GM19438 (cell line): ENCODE data around the gene ZFP69B.
"Not testable (repeated sequence)": the region's sequence is repeated elsewhere in the genome, so short reads cannot be mapped to it uniquely, and the experiment has no call there.

ENCODE experiments used
- ATAC-seq: cut with Tn5 transposase; IDR thresholded peaks from one replicate; pipeline ENCODE4 v1.9.1; 2021; ENCODE audit warnings: low read depth; ENCODE audit not compliant: unreplicated experiment

Gene ZFP69B

DNA sequence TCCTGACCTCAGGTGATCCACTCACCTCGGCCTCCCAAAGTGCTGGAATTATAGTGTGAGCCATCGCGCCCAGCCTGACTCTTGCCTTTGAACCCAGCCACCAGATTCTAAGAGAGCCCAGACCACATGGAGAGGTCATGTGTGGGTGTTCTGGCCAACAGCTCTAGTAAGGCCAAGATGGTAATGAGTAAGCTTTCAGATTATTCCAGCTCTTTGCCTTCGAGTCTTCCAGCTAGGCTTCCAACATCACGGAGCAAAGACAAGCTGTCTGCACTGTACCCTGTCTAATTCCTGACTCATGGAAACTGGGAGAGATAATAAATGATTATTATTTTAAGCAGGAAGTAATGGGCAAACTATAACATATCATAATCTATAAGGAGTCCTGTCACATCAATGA lies 14.8 kb upstream of the ZFP69B start:
- ATAC-seq, result no peak

DNA sequence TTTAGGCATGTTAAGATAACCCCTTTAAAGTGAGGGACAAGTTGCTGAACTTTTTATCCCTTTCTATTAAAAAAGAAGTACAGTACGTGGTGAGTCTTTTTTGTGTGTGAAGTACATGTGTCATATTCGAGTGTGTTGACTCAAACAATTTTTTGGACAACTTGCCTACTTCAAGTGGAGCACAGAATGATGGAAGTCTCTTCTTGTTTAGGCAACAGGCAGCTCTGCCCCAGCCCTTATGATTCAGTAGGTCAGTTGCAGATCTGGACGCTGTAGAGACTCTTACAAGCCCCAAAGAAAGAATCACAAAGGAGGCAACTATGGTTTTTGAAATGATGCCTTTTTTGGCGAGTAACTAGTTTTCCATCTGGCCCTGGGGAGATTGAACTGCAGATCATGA lies 14.4 kb upstream of the ZFP69B start:
- ATAC-seq, result no peak

DNA sequence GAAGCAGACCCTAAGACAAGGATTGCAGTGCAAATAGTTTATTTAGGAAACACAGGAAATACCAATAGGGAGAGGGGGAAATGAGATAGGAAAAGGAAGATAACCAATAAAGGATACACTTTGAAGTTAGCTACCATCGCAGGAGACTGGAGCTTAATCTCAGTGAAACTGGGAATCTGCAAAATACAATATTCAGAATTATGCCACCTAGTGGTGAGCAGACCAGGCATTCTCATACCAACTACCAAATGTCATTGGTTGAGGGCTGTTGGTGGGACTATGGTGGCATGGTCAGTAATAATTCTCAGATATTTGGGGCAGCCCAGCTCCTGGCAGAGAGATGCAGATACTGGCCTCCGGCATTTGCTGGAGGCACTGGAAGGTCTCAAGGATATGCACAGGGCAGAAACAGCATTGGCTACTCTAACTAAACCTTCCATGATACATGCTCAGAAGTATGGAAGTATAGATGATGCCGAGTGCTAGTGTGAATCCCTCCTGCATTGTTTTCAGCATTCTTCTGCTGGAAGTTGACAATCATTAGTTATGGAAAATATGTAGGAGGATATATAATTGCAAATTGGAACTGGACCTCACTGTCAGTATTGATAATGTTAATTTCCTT lies 11.8 kb upstream of the ZFP69B start:
- ATAC-seq, result no peak

DNA sequence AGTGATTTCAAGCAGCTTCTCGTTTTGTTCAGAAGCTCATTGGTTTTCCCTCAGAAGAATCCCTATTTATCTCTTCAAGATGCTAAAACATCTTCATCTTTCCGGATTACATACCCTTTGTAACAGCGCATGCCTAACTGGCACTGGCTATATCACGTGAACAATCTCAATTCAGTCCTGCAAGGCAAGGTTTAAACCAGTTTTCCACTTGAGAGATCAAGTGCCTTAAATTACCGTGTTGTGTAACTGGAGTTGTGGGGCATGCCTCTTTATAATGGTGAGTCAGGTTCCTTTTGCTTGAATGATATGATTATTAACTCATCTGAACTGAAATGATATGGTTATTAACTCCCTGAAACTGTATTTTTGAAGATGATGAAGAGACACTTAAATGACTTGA lies 11.0 kb upstream of the ZFP69B start:
- ATAC-seq, result no peak

DNA sequence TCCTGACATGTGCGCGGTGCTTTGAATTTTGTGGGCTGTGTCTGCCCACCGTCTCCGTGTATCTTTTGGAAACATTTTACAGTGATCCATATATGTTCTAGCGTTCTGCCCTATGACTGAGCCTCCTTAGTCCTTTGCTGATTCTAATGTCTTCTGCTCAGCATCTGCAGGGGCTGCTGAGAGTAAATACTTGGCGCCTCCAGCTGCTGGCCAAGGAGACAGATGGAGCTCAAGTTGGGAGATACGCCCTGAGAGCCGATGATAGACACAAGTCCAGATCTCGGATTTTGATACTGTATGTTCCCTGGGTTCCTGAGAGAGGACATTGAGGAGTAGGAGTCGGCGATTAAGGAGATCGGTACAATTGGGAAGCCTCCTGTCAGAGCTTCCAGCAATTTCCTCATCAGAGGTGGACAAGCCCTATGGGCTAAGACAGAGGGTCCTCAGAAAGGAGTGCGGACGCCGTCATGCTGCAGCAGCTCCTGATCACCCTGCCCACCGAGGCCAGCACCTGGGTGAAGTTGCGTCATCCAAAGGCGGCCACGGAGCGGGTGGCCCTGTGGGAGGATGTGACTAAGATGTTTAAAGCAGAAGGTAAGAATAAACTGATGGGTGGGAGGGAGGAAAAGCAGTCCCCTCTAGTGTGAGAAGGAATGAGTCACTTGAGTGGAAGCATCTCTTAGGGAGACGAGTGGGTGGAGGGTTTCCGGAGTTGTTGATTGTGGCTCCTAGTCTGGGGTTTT lies 390 bp downstream of the ZFP69B start:
- peak; percentile 33 for ATAC-seq

DNA sequence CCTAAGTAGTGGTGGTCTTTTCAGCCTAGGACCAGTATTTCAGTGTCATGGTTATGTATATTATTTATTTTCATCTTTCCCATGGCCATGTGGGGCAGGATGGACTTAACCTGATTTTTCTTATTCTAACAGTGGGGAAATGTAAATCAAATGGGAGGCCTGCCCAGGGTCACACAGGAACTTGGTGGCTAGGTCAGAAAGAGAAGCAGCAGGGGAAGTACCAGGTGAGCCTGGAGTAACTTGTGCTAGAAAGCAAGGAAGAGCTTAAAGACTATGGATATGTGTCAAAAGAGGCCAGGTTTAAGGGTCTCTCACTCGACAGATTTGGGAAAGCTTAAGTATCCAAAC lies 936 bp downstream of the ZFP69B start:
- no peak for ATAC-seq

DNA sequence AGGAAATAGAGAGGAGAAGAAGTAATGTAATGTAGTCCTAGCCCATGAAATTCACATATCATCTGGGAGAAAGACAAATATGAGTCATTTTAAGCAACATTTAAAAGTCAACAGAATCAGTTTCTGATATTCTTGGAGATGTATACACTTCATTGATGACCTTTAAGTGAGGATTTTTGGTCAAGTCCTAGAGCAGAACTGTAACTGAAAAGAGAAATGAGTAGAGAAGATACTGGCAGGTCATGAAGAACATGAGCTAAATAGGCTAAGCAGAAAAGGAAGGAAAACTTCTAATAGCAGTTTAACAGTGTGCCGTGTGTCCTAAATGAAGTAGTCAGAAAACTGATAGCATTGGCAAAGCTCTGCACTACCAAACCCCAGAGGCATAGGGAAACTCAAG lies 4.6 kb downstream of the ZFP69B start:
- no peak for ATAC-seq

DNA sequence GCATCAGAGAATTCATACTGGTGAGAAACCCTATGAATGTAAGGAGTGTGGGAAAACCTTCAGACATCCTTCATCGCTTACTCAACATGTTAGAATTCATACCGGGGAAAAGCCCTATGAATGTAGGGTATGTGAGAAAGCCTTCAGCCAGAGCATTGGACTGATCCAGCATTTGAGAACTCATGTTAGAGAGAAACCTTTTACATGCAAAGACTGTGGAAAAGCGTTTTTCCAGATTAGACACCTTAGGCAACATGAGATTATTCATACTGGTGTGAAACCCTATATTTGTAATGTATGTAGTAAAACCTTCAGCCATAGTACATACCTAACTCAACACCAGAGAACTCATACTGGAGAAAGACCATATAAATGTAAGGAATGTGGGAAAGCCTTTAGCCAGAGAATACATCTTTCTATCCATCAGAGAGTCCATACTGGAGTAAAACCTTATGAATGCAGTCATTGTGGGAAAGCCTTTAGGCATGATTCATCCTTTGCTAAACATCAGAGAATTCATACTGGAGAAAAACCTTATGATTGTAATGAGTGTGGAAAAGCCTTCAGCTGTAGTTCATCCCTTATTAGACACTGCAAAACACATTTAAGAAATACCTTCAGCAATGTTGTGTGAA lies 12.8 kb downstream of the ZFP69B start:
- no peak for ATAC-seq

DNA sequence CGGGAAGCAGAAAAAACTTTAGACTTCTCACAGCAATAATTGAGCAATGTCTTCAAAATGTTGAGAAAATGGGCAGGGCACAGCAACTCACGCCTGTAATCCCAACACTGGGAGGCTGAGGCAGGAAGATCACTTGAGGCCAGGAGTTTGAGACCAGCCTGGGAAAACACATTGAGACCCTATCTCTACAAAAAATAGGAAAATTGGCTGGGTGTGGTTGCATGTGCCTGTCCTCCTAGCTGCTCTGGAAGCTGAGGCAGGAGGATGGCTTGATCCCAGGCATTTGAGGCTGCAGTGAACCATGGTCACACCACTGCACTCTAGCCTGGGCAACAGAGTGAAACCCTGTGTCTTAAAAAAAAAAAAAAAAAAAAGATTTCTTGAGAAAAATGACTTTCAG lies 19.1 kb downstream of the ZFP69B start:
- ATAC-seq, result no peak

DNA sequence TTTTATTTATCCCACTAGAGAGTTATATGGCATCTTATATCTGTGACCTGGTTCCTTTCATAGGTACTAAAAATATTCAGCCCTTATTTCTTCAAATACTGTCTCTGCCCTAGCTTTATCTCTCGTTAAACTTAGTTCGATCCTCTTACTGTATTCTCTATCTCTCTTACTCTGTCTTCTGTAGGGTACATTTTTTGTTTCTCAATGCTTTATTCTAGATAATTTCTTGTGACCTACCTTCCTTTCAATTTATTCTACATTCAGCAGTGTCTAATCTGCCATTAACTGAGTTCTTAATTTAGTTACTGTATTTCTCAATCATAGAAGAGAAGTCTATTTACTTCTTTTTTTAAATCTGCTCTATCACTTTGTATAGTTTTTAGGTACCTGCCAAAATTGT lies 25.0 kb downstream of the ZFP69B start:
- no peak for ATAC-seq

DNA sequence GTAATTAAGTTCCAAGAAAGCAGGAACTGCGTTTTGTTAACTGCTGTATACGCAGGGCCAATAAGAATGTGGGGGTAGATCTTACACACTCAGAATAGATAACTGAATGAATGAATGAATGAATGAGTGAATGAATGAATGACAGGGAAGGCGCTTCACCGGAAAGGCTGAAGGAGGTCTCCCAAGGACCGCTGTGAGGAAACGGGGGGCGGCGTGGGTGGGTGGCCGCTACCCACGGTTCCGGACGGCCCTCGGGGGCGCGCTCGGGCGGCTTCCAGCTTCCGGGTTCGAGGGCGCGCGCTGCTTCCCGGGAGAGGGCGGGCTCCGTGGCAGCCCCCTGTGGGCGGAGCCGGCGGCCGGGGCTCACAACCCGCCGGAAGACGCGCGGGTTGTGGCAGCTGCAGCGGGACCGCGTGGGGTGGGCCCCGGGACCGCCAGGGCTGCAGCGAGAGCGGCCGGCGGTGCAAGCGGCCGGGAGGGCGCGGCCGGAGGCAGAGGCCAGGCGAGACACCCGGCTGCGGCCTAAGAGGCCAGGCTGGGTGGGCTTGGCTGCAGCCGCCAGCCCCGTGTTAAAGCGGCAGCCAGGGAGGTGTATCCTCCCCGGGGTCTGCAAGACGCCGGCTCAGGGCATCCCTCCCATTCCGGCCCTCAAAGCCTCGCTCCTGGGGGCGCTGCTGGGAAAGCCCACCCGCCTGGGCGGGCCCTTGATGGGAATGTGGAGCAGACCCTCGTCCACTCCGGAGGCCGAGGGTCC lies 26.8 kb downstream of the ZFP69B start, which contains the start of gene ZFP69:
Gene ZFP69, plus strand, starts transcription at position 367 of the 754 bp plus-strand sequence. CDS start 2,072 bp downstream, outside the sequence.
- ATAC-seq, result peak; percentile 45

DNA sequence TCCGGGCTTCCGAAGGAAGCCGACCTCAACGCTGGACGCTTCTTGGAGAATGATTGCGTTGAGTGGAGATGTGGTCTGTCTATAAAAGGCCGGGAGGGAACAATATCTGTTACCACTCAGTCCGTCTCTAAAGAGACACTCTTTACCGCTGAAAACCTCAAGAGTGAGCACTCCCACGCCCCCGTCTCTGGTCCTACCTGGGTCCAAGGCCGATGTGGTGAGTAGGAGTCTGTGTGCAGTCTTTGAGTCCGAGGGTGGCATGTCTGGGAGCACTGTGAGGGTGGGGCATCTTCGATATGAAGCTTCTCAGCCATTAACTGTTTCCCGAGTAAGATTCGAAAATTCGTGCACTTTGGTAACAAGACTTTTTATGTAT lies 27.4 kb downstream of the ZFP69B start:
- no peak for ATAC-seq

DNA sequence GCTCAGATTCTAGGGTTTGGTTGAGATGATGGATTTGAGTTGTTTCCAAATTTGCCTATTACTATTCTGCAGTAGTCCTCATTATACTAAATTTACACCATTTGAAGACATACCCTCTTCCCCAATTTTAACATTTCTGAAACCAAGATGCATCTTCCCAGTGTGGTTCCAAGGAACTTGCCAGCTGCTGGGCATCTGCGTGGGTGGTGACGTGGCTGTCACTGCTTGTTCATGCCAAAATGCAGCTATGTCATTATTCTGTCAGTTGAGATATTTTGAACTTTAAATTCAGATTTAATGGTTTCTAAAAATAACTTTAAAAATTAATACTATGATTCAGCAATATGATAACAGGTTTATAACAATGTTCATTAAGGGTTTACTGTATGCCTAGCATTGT lies 28.0 kb downstream of the ZFP69B start:
- ATAC-seq, result no peak

DNA sequence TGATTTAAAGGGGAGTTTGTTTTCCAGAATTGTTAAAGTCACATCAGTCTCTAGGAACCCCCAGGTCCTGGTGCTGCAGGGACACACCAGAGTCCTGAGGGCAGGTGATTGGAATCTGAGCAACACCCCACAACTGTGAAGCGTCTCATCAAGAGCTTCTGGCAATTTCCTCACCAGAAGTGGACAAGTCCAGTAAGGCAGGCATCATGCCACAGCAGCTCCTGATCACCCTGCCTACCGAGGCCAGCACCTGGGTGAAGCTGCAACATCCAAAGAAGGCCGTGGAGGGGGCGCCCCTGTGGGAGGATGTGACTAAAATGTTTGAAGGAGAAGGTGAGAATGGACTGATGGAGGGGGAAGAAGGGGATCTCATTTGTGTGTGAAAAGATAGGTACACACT lies 28.9 kb downstream of the ZFP69B start:
- ATAC-seq, result no peak

DNA sequence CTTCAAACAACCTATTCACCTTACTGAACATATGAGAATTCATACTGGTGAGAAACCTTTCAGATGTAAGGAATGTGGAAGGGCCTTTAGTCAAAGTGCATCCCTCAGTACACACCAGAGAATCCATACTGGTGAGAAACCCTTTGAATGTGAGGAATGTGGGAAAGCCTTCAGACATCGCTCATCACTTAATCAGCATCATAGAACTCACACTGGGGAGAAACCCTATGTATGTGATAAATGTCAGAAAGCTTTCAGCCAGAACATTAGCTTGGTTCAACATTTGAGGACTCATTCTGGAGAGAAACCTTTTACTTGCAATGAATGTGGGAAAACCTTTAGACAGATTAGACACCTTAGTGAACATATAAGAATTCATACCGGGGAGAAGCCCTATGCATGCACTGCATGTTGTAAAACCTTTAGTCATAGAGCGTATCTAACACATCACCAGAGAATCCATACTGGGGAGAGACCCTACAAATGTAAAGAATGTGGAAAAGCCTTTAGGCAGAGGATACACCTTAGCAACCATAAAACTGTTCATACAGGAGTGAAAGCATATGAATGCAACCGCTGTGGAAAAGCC lies 45.1 kb downstream of the ZFP69B start:
- ATAC-seq, result no peak

DNA sequence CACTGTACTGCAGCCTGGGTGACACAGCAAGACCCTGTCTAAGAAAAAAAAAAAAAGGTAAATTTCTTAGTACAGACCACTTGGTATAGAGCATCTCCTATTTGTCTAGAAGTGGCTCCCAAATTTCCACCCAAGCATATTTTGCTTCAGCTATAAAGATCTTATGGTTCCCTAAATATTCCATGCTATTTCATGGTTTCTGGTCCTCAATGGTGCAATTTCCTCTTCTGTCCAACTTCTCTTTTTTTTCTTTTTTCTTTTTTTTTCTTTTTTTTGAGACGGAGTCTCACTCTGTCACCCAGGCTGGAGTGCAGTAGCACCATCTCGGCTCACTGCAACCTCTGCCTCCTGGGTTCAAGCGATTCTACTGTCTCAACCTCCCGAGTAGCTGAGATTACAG lies 52.4 kb downstream of the ZFP69B start:
- not testable (repeated sequence) for ATAC-seq

DNA sequence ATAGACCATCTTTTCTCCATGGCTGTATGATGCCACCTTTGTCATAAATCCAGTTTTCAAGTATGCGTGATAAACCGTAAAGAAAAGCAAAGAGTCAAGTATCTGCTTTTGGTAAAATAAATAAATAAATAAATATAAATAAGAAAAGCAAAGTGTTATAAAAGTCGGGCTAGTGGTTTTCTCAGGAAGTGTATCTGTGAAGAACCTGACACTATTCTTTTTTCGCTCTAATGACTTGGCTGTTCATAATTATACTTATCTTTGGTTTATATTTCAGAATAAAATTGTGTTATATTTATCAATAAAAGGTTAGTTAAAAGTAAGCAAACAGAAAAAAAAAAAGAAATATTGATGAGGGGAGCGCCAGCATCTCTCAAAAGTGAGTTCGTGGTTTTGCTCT lies 57.7 kb downstream of the ZFP69B start:
- ATAC-seq, result no peak

DNA sequence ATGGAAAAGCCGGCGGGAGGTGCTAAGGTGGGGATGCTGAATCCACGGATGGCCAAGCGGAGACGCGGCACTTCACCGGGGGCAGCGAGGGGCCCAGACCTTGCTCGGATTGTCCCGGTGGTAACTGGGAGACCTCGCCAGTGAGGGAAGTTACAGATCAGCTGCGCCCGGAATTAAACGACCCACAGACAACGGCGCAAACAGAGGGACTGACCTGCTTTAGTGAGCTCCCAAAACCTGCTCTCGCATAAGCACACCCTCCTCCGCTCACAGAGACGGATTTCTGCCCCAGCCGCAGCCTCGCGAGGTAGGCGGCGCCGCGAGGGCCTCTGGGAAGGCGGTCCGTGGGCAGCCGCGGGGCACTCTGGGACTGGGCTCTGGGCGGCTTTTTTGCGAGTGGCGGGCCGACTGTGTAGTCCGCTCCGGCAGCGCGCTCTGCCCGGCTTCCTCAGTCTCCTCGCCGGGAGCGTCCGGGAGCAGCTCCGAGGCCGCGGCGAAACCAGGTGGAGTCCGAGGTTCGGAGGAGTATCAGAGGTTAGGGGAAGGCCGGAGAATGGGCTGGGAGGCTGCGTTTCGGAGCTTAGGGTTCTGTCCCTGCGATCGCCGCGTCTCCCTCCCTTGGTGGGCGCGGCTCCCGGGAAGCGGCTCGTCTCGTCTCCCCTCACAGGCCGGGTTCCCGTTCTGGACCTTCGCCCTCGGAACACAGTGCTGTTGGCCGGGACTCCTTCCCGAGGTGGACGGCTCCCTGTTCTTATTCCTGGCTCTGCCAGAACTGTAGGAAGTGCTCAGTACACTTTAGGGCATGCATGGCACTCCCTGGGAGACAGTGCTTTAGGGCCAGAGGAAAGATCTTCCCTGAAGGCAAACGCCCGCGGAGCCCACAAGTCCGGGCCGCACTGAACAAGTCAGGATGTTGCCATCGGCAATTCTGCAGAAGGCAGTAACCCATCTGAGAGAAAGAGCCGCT lies 58.4 kb downstream of the ZFP69B start, which contains the start of gene EXO5:
Gene EXO5, plus strand, starts transcription at position 393 of the 967 bp plus-strand sequence. CDS start 5,778 bp downstream, outside the sequence.
- ATAC-seq, result peak; percentile 89
